Neural progenitor cell (in vitro differentiated cells): ENCODE data around the gene CST8.

Experiments used
- CTCF ChIP-seq: fragments of 200-600 bp; sonication (generic); IDR thresholded peaks from 2 replicates; pipeline ENCODE4 v1.5.1; 2017; ENCODE audit warnings: antibody characterized with exemption, mild to moderate bottlenecking
- EZH2 ChIP-seq: fragments of 200-600 bp; sonication (generic); IDR thresholded peaks from 2 replicates; pipeline ENCODE4 v1.6.1; 2017; ENCODE audit warnings: antibody characterized with exemption, mild to moderate bottlenecking, moderate library complexity
- EZH2phosphoT487 ChIP-seq: fragments of 200-600 bp; sonication (generic); IDR thresholded peaks from 2 replicates; pipeline ENCODE4 v1.6.1; 2017; ENCODE audit warnings: antibody characterized with exemption

DNA sequence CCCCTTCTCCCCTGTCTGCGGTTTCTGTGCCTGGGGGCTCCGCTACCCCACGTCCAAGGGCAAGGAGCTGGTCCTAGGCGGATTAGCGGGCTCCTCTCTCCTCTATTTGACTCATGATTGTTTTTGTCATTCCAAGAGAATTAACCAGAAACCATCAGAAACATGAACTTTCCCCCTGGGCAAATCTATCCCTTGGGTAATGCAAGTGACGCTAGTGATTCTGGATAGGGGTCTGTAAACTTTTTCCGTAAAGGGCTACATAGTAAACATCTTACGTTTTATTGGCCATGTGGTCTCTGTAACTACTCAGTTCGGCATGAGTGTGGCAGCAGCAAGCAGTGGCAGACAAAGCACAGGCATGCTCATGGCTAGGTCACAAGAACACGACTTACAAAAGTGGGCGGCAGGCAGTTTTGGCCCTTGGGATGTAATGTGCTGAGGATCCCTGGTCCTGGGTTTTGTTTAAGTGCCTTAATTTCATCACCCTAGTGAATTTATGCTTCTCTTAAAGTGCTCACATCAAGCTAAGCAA, 38.9 kb upstream of the CST8 start:
- TF ChIP-seq CTCF (no peak), EZH2 (no peak), EZH2phosphoT487 (no peak)
